Body of pancreas (tissue), 4 donors: ENCODE results near the gene DCTN2. TPM values are rescaled to one million over a fixed set of nuclear protein-coding genes. Genes with fewer than 3 reads are reported as not detected.

ENCODE experiments used
- ATAC-seq: fragments of 150-250 bp; one replicate; pipeline ENCODE4 v1.9.1; 2016
- DNase-seq, 4 donors: peaks; one replicate each; pipeline ENCODE4 v3.0.0-alpha.2; 2019
- H3K27ac ChIP-seq, 4 donors: fragments of 200-600 bp; sonication (generic); 1 replicate in 3 of 4; 2 replicates in 1 of 4; pipeline versions ENCODE4 v1.5.1 to v1.6.1; 2016 to 2019; ENCODE audit warnings: mild to moderate bottlenecking in 1 of 4, mixed read lengths in 1 of 4, moderate library complexity in 1 of 4
- H3K27me3 ChIP-seq, 2 donors: fragments of 200-600 bp; sonication (generic); one replicate each; pipeline ENCODE4 v1.6.0; 2016; ENCODE audit warnings: mild to moderate bottlenecking in 1 of 2
- H3K36me3 ChIP-seq, 2 donors: fragments of 200-600 bp; sonication (generic); replicated peaks in 1 of 2; 2 replicates each; pipeline ENCODE4 v1.5.1; 2016; ENCODE audit warnings: low read depth in 2 of 2; ENCODE audit not compliant: insufficient read depth in 1 of 2
- H3K4me1 ChIP-seq: fragments of 200-600 bp; sonication (generic); one replicate; pipeline ENCODE4 v1.6.0; 2016
- H3K4me3 ChIP-seq, 2 donors: fragments of 200-600 bp; sonication (generic); 1 replicate in 1 of 2; 2 replicates in 1 of 2; pipeline ENCODE4 v1.5.1; 2016 to 2019
- H3K9me3 ChIP-seq, 3 donors: fragments of 200-600 bp; sonication (generic); 1 replicate in 2 of 3; 2 replicates in 1 of 3; pipeline ENCODE4 v1.5.1; 2016
- POLR2A ChIP-seq, 3 donors: fragments of 450-650 bp; IDR thresholded peaks; one replicate each; pipeline ENCODE4 v1.6.1; 2016; ENCODE audit warnings: antibody characterized with exemption in 3 of 3, mild to moderate bottlenecking in 2 of 3
- WGBS, 2 donors: methylation state at CpG; one replicate each; pipeline ENCODE4 v1.1.5; 2017; 5-methylcytosine and 5-hydroxymethylcytosine counted together
- intact Hi-C: fragments of 100-400 bp; cut with DNase I; formaldehyde crosslinking; loops from one replicate; pipeline ENCODE4 v1.15.1; 2023
- total RNA-seq, 2 donors: library from RNA; depleted of rRNA; stranded (reverse); fragments of >200 nt; gene quantifications; one replicate each; pipeline ENCODE4 v1.1.0, GENCODE V29; 2016
- TF ChIP-seq, protein P1 (sequence below), 7 experiments: fragments of 450-650 bp in 4 of 7; fragments of 200-600 bp in 3 of 7; sonication (generic) in 3 of 7; IDR thresholded peaks; one replicate each; pipeline ENCODE4 v1.5.1; 2016 to 2019; ENCODE audit warnings: antibody characterized with exemption in 7 of 7

DCTN2 gene
- total RNA-seq, 2 donors from 2014 or later: 80.1 to 89.2 TPM

DNA sequence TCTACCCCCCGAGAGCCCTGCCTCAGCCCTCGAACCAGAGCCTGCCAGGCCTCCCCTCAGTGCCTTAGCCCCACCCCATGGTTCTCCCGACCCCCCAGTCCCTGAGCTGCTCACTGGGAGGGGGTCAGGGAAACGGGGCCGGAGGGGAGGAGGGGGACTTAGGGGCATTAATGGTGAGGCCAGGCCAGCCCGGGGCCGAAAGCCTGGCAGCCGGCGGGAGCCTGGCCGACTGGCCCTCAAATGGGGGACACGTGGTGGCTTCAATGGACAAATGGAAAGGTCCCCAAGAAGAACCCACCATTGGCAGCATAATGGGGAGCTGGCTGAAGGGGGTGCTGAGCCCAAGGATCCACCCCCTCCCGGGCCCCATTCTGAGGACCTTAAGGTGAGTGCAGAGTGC lies 18.8 kb downstream of the DCTN2 start:
- no peak for TF ChIP-seq POLR2A (IDR thresholded peaks at IDR 0.05)
- TF ChIP-seq, protein P1, sequence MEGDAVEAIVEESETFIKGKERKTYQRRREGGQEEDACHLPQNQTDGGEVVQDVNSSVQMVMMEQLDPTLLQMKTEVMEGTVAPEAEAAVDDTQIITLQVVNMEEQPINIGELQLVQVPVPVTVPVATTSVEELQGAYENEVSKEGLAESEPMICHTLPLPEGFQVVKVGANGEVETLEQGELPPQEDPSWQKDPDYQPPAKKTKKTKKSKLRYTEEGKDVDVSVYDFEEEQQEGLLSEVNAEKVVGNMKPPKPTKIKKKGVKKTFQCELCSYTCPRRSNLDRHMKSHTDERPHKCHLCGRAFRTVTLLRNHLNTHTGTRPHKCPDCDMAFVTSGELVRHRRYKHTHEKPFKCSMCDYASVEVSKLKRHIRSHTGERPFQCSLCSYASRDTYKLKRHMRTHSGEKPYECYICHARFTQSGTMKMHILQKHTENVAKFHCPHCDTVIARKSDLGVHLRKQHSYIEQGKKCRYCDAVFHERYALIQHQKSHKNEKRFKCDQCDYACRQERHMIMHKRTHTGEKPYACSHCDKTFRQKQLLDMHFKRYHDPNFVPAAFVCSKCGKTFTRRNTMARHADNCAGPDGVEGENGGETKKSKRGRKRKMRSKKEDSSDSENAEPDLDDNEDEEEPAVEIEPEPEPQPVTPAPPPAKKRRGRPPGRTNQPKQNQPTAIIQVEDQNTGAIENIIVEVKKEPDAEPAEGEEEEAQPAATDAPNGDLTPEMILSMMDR (IDR thresholded peaks at IDR 0.05): no peak

DNA sequence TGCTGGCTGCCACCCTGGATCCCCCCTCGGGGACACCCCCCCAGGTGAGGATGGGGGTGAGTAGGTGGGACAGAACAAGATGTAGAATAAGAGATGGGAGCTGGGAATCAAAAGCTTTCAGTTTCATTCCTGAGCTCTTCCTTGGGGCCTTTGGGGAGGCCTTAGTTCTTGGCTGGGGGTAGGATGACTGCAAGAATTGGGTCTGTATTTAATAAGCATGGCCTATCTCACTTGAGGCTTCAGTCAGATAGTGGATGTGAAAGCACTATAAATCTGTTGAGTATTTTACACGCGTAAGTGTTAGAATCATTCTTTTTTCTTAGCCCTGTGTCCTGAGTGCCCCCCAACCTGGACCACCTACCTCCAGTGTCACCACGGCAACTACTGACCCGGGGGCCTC lies 19.8 kb downstream of the DCTN2 start:
- TF ChIP-seq POLR2A (IDR thresholded peaks at IDR 0.05): no peak
- TF ChIP-seq, protein P1 (IDR thresholded peaks at IDR 0.05): no peak
- H3K27ac ChIP-seq: no peak overlapping the region
- peaks cover 29% of the 10 kb centered on the region for H3K4me1 ChIP-seq
- no peak overlapping the region for H3K4me3 ChIP-seq
- ATAC-seq (no peak), DNase-seq (no peak)
- H3K36me3 ChIP-seq: peaks cover 4 to 29% of the 10 kb centered on the region in 2 donors
- 66 to 82% methylated on average over 5 of the region's 5 CpGs for WGBS, 2 donors
- H3K9me3 ChIP-seq: no peaks in the 10 kb centered on the region
- no peaks in the 10 kb centered on the region for H3K27me3 ChIP-seq
- intact Hi-C loops: no loop called here

More for the DNA sequence above, 18.8 kb downstream of the DCTN2 start:
- Histone ChIP-seq H3K4me1 (peaks cover 27% of the 10 kb centered on the region), H3K27ac (no peak overlapping the region), H3K9me3 (no peaks in the 10 kb centered on the region), H3K4me3 (no peak overlapping the region), H3K36me3 (peaks cover 10 to 39% of the 10 kb centered on the region in 2 donors), H3K27me3 (no peaks in the 10 kb centered on the region)
- no peak for ATAC-seq
- DNase-seq: no peak
- intact Hi-C loops: no loop called here
- 90 to 91% methylated on average over 6 to 12 of the region's 12 CpGs for WGBS, 2 donors

DNA sequence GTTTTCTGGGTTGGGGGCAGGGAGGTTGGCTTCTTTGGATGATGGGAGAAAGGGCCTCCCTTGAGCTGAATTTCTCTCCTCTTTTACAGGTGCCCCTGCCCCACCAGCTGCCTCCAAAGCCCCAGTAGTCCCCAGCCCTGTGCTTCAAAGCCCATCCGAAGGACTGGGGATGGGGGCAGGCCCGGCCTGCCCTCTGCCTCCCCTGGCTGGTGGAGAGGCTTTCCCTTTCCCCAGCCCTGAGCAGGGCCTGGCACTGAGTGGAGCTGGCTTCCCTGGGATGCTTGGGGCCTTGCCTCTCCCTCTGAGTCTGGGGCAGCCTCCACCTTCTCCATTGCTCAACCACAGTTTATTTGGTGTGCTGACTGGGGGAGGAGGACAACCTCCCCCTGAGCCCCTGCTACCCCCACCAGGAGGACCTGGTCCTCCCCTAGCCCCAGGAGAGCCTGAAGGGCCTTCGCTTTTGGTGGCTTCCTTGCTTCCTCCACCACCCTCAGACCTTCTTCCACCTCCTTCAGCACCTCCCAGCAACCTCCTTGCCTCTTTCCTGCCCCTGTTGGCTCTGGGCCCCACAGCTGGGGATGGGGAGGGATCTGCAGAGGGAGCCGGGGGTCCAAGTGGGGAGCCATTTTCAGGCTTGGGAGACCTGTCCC lies 20.4 kb downstream of the DCTN2 start:
- 83 to 100% methylated on average over 1 to 4 of the region's 4 CpGs for WGBS, 2 donors
- peaks cover 4 to 23% of the 10 kb centered on the region in 2 donors for H3K36me3 ChIP-seq

DNA sequence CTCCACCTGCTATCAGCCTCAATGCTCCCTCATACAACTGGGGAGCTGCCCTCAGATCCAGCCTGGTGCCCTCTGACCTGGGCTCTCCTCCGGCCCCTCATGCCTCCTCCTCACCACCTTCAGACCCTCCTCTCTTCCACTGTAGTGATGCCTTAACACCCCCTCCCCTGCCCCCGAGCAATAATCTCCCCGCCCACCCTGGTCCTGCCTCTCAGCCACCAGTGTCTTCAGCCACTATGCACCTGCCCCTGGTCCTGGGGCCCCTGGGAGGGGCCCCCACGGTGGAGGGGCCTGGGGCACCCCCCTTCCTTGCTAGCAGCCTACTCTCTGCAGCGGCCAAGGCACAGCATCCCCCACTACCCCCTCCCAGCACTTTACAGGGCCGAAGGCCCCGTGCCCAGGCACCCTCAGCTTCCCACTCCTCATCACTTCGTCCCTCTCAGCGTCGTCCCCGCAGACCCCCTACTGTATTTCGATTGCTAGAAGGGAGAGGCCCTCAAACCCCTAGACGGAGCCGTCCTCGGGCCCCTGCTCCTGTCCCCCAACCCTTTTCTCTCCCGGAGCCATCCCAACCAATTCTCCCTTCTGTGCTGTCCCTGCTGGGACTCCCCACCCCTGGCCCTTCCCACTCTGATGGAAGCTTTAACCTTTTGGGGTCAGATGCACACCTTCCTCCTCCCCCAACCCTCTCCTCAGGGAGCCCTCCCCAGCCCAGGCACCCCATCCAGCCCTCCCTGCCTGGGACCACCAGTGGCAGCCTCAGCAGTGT lies 21.2 kb downstream of the DCTN2 start:
- H3K4me3 ChIP-seq: no peak overlapping the region
- H3K4me1 ChIP-seq: peaks cover 43% of the 10 kb centered on the region
- H3K27ac ChIP-seq: no peak overlapping the region
- DNase-seq (no peak), ATAC-seq (no peak)
- WGBS, 2 donors: 76 to 84% methylated on average over 16 of the region's 16 CpGs
- TF ChIP-seq, protein P1 (IDR thresholded peaks at IDR 0.05): no peak
- no peak for TF ChIP-seq POLR2A (IDR thresholded peaks at IDR 0.05)
- H3K9me3 ChIP-seq: no peaks in the 10 kb centered on the region
- intact Hi-C loops: no loop called here
- H3K36me3 ChIP-seq: peaks cover 4 to 20% of the 10 kb centered on the region in 2 donors
- no peaks in the 10 kb centered on the region for H3K27me3 ChIP-seq

More for the DNA sequence above, 20.4 kb downstream of the DCTN2 start:
- peaks cover 35% of the 10 kb centered on the region for H3K4me1 ChIP-seq
- TF ChIP-seq, protein P1 (IDR thresholded peaks at IDR 0.05): no peak
- no peak for TF ChIP-seq POLR2A (IDR thresholded peaks at IDR 0.05)
- DNase-seq (no peak), ATAC-seq (no peak)
- H3K9me3 ChIP-seq: no peaks in the 10 kb centered on the region
- no peak overlapping the region for H3K4me3 ChIP-seq
- H3K27me3 ChIP-seq: no peaks in the 10 kb centered on the region
- intact Hi-C loops: no loop called here
- H3K27ac ChIP-seq: no peak overlapping the region
